Adipocyte (in vitro differentiated cells): ENCODE results near the gene CAMK2B.

Source experiments
- DNase-seq: peaks from one replicate; pipeline ENCODE4 v3.0.0-alpha.2; 2015; ENCODE audit warnings: low read depth
- H3K27me3 ChIP-seq: replicated peaks from 2 replicates; pipeline ENCODE4 v1.7.0; 2013; ENCODE audit warnings: mild to moderate bottlenecking, low read length, moderate library complexity; ENCODE audit not compliant: control insufficient read depth, insufficient read depth
- H3K36me3 ChIP-seq: 2 replicates; pipeline ENCODE4 v1.7.0; 2013; ENCODE audit warnings: low read length, mild to moderate bottlenecking, moderate library complexity; ENCODE audit not compliant: control insufficient read depth, insufficient read depth, severe bottlenecking
- H3K4me1 ChIP-seq: 2 replicates; pipeline ENCODE4 v1.7.0; 2013; ENCODE audit warnings: mild to moderate bottlenecking, low read length, moderate library complexity; ENCODE audit not compliant: control insufficient read depth, insufficient read depth
- H3K4me3 ChIP-seq: 2 replicates; pipeline ENCODE4 v1.7.0; 2013; ENCODE audit warnings: mild to moderate bottlenecking, low read length, moderate library complexity
- H3K9ac ChIP-seq: 2 replicates; pipeline ENCODE4 v1.7.0; 2013; ENCODE audit warnings: mild to moderate bottlenecking, low read length, moderate library complexity
- H3K9me3 ChIP-seq: 2 replicates; pipeline ENCODE4 v1.7.0; 2013; ENCODE audit warnings: mild to moderate bottlenecking, low read length, moderate library complexity; ENCODE audit not compliant: control insufficient read depth

Gene CAMK2B

GRCh38 chr7:44277391-44277790 is 48.0 kb downstream of the CAMK2B start:
- DNase-seq = no peak
- Histone ChIP-seq H3K27me3 (peaks cover 18% of the 10 kb centered on the region), H3K36me3 (no peaks in the 10 kb centered on the region), H3K9me3 (no peaks in the 10 kb centered on the region), H3K9ac (no peak overlapping the region), H3K4me3 (no peak overlapping the region), H3K4me1 (no peaks in the 10 kb centered on the region)

- Histone ChIP-seq H3K9me3 (no peaks in the 10 kb centered on the region), H3K36me3 (no peaks in the 10 kb centered on the region), H3K9ac (no peak overlapping the region), H3K27me3 (peaks cover 18% of the 10 kb centered on the region), H3K4me3 (no peak overlapping the region), H3K4me1 (no peaks in the 10 kb centered on the region)
- DNase-seq = no peak
Observed at GRCh38 chr7:44276571-44277221, 48.7 kb downstream of the CAMK2B start.

DNA sequence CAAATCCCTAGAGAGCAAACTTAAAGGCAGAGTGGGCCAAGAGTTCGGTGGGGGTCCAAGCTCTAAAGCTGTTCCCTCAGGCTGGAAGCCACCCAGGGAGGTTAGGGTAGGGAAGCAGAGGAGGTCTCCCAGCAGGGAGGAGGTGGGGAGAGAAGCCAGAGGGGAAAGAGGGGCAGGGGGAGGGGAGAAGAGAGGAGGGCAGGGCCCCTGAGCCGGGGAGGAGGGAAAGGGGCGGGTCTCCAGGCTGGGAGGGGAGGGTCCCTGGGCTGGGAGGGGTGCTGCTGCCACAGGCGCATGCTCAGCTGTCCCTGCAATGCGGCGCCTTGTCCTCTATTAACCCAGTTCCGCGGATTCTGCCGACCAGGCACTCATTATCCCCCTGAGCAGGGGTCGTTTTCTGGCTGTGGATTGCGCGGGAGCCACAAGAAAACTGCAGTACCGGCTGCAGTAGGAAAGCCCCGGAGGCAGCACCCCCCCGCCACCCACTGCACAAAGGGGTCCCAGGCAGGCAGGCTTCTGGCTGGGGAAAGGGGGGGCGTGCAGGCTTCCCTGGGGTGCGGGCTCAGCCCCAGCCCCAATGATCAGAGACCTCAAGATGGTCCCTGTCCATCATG is 49.3 kb downstream of the CAMK2B start:
- H3K4me3 ChIP-seq = no peak overlapping the region
- H3K4me1 ChIP-seq = no peaks in the 10 kb centered on the region
- H3K36me3 ChIP-seq = no peaks in the 10 kb centered on the region
- H3K9me3 ChIP-seq = no peaks in the 10 kb centered on the region
- no peak overlapping the region for H3K9ac ChIP-seq
- no peak for DNase-seq
- peaks cover 18% of the 10 kb centered on the region for H3K27me3 ChIP-seq

- no peak for DNase-seq
- Histone ChIP-seq H3K4me3 (no peak overlapping the region), H3K36me3 (no peaks in the 10 kb centered on the region), H3K9me3 (no peaks in the 10 kb centered on the region), H3K27me3 (peaks cover 11% of the 10 kb centered on the region), H3K4me1 (no peaks in the 10 kb centered on the region), H3K9ac (no peak overlapping the region)
Observed at GRCh38 chr7:44275146-44275545, 50.2 kb downstream of the CAMK2B start.

GRCh38 chr7:44274623-44274975 is 50.8 kb downstream of the CAMK2B start:
- no peak for DNase-seq

GRCh38 chr7:44273681-44274622 is 51.4 kb downstream of the CAMK2B start:
- no peak overlapping the region for H3K4me3 ChIP-seq
- H3K9me3 ChIP-seq = no peaks in the 10 kb centered on the region
- H3K4me1 ChIP-seq = no peaks in the 10 kb centered on the region
- no peak overlapping the region for H3K9ac ChIP-seq
- no peak for DNase-seq
- H3K36me3 ChIP-seq = no peaks in the 10 kb centered on the region
- H3K27me3 ChIP-seq = peaks cover 5% of the 10 kb centered on the region

More at GRCh38 chr7:44274623-44274975, 50.8 kb downstream of the CAMK2B start:
- H3K4me1 ChIP-seq = no peaks in the 10 kb centered on the region
- H3K36me3 ChIP-seq = no peaks in the 10 kb centered on the region
- H3K9ac ChIP-seq = no peak overlapping the region
- H3K27me3 ChIP-seq = peaks cover 8% of the 10 kb centered on the region
- H3K9me3 ChIP-seq = no peaks in the 10 kb centered on the region
- H3K4me3 ChIP-seq = no peak overlapping the region

GRCh38 chr7:44272981-44273380 is 52.4 kb downstream of the CAMK2B start:
- no peaks in the 10 kb centered on the region for H3K4me1 ChIP-seq
- no peaks in the 10 kb centered on the region for H3K9me3 ChIP-seq
- H3K9ac ChIP-seq = no peak overlapping the region
- H3K27me3 ChIP-seq = peaks cover 5% of the 10 kb centered on the region
- DNase-seq = no peak
- H3K4me3 ChIP-seq = no peak overlapping the region
- H3K36me3 ChIP-seq = no peaks in the 10 kb centered on the region

DNA sequence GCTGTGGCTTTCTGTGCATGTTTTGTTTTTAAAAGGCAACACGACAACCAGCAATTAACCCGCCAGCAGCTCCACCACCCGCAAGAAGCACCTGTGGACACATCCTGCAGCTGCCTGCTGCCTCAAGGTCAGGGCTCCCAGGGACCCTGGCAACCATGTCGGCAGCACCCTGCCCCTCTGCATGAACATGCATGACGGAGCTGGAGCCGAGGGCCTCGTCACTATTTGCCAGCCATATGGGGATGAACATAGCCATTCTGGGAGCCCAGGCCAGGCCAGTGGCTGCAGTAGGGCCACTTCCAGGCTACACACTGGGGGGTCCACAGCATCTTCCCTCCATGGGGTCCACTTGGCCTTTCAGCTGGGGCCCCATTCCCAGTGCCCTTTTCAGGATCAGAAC is 52.9 kb downstream of the CAMK2B start:
- no peak for DNase-seq
- Histone ChIP-seq H3K9ac (no peak overlapping the region), H3K27me3 (peaks cover 5% of the 10 kb centered on the region), H3K9me3 (no peaks in the 10 kb centered on the region), H3K36me3 (no peaks in the 10 kb centered on the region), H3K4me3 (no peak overlapping the region), H3K4me1 (no peaks in the 10 kb centered on the region)

DNA sequence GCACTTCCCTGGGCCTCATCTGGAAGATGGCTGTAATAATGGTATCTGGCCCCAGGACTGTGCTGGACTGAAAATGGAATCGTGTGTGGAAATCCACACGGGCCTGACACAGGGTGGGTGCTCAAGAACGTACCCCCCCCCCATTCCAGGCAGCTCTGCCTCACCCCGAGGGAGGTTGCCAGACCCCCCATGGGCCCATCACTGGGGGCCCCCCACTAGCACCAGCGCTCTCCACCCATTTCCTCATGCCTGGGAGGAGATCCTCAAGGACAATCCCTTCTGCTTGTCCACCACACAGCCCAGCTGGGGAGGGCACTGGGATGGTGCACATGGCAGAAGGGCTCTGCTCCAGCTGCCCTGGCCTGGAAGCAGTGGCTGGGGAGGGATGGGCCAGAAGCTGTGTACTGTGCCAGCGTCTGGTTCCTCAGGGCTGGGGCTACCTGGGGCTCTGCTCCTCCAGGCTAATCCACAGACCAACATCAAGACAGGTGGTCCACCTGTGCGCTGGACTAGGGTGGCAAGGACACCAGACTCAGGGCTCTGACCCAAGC is 55.4 kb downstream of the CAMK2B start:
- no peaks in the 10 kb centered on the region for H3K4me1 ChIP-seq
- H3K9ac ChIP-seq = no peak overlapping the region
- peaks cover 25% of the 10 kb centered on the region for H3K27me3 ChIP-seq
- no peak for DNase-seq
- H3K4me3 ChIP-seq = no peak overlapping the region
- H3K36me3 ChIP-seq = no peaks in the 10 kb centered on the region
- H3K9me3 ChIP-seq = no peaks in the 10 kb centered on the region

GRCh38 chr7:44269417-44269816 is 56.0 kb downstream of the CAMK2B start:
- Histone ChIP-seq H3K9ac (no peak overlapping the region), H3K36me3 (no peaks in the 10 kb centered on the region)

GRCh38 chr7:44268671-44269070 is 56.7 kb downstream of the CAMK2B start:
- no peak for DNase-seq
- Histone ChIP-seq H3K4me3 (no peak overlapping the region), H3K9me3 (no peaks in the 10 kb centered on the region), H3K36me3 (no peaks in the 10 kb centered on the region), H3K4me1 (no peaks in the 10 kb centered on the region), H3K27me3 (peaks cover 35% of the 10 kb centered on the region), H3K9ac (no peak overlapping the region)

More at GRCh38 chr7:44269417-44269816, 56.0 kb downstream of the CAMK2B start:
- Histone ChIP-seq H3K9me3 (no peaks in the 10 kb centered on the region), H3K4me3 (no peak overlapping the region), H3K27me3 (peaks cover 28% of the 10 kb centered on the region), H3K4me1 (no peaks in the 10 kb centered on the region)
- DNase-seq = no peak
